HG03457 (cell line): ENCODE measurements around the gene APOBR.
"Not testable (repeated sequence)": the region's sequence is repeated elsewhere in the genome, so short reads cannot be mapped to it uniquely, and the experiment has no call there.

Experiments
- ATAC-seq: cut with Tn5 transposase; IDR thresholded peaks from one replicate; pipeline ENCODE4 v1.9.1; 2021; ENCODE audit warnings: moderate number of reproducible peaks; ENCODE audit not compliant: unreplicated experiment

APOBR gene

GRCh38 chr16:28494121-28494851, at the start of gene APOBR:
Gene APOBR, plus strand, starts transcription at chr16:28494643. Its CDS starts 39 bp downstream, at chr16:28494682.
- no peak for ATAC-seq

GRCh38 chr16:28446388-28446787, 48.1 kb upstream of the APOBR start:
- not testable (repeated sequence) for ATAC-seq

- ATAC-seq: not testable (repeated sequence)
Measured at GRCh38 chr16:28447081-28447480, 47.4 kb upstream of the APOBR start.

- no peak for ATAC-seq
Measured at GRCh38 chr16:28473714-28474265, 20.7 kb upstream of the APOBR start.

- ATAC-seq: no peak
Measured at GRCh38 chr16:28475221-28475620, 19.2 kb upstream of the APOBR start.

- ATAC-seq: no peak
Measured at GRCh38 chr16:28477311-28477920, 17.0 kb upstream of the APOBR start.

- no peak for ATAC-seq
Measured at GRCh38 chr16:28478506-28479180, 15.8 kb upstream of the APOBR start.

- no peak for ATAC-seq
Measured at GRCh38 chr16:28482026-28482425, 12.4 kb upstream of the APOBR start.

- ATAC-seq: not testable (repeated sequence)
Measured at GRCh38 chr16:28483361-28483760, 11.1 kb upstream of the APOBR start.

GRCh38 chr16:28486266-28486665, 8.2 kb upstream of the APOBR start:
- no peak for ATAC-seq

GRCh38 chr16:28491230-28491969, 3.0 kb upstream of the APOBR start:
- no peak for ATAC-seq

GRCh38 chr16:28491970-28492474, 2.4 kb upstream of the APOBR start, which contains the start of gene CLN3:
Gene CLN3, minus strand, starts transcription at chr16:28492074. Its CDS starts 315 bp downstream, at chr16:28491759.
- peak; percentile 60 for ATAC-seq

- ATAC-seq: no peak
Measured at GRCh38 chr16:28492511-28492910, 1.9 kb upstream of the APOBR start.

- ATAC-seq: no peak
Measured at GRCh38 chr16:28495098-28495793, 803 bp downstream of the APOBR start.

- ATAC-seq: no peak
Measured at GRCh38 chr16:28495795-28496749, 1.6 kb downstream of the APOBR start.

- no peak for ATAC-seq
Measured at GRCh38 chr16:28496844-28497243, 2.4 kb downstream of the APOBR start.

- ATAC-seq: no peak
Measured at GRCh38 chr16:28497386-28497785, 2.9 kb downstream of the APOBR start.

- ATAC-seq: no peak
Measured at GRCh38 chr16:28497861-28498599, 3.6 kb downstream of the APOBR start.
